ENCODE data around the gene HIPK2. TPM values are rescaled to one million over a fixed set of nuclear protein-coding genes. Genes with fewer than 3 reads are reported as not detected.
A peak's percentile ranks its signal among the peaks of the same experiment; 100 is the strongest.

The HIPK2 gene
- polyA plus RNA-seq, 1 donor: 12.6 TPM

DNA sequence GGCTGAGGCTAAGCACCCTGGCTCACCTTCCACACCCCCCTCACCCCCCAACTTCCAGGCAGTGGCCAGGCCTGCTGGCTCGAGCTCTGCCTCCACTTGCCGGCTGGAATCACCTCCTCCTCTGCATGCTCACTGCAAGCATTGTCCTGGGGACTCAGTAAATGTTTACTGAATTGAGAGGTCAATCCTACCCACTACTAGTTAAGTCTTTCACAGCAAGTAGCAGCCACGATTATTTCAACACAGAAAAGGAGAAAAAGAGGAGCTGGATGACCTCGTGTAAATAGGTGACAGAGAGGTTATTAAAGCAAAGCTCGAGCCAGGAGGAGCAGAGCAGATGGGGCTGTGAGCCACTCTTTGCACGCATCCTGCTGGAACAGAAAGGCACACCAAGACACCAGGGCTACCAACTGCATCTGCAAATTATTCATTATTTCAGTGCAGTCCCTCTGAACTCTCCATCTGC is 32.1 kb downstream of the HIPK2 start:
- H3K27me3 ChIP-seq (ENCODE audit: control insufficient read depth, insufficient read depth, low read length): no peaks in the 10 kb centered on the region
- no peak overlapping the region for H3K4me3 ChIP-seq (ENCODE audit: low read length)
- H3K27ac ChIP-seq (ENCODE audit: low read length): no peak overlapping the region
- H3K36me3 ChIP-seq (ENCODE audit: control insufficient read depth, insufficient read depth, low read length): no peaks in the 10 kb centered on the region
- DNase-seq: no peak
- H3K9me3 ChIP-seq (ENCODE audit: control insufficient read depth, low read depth, low read length): no peaks in the 10 kb centered on the region
- H3K4me1 ChIP-seq (ENCODE audit: control insufficient read depth, insufficient read depth, low read length): peaks cover 10% of the 10 kb centered on the region
- whole genome bisulfite sequencing (ENCODE audit: insufficient coverage, low lambda C conversion rate): 0% methylated on average over 1 of the region's 6 CpGs

DNA sequence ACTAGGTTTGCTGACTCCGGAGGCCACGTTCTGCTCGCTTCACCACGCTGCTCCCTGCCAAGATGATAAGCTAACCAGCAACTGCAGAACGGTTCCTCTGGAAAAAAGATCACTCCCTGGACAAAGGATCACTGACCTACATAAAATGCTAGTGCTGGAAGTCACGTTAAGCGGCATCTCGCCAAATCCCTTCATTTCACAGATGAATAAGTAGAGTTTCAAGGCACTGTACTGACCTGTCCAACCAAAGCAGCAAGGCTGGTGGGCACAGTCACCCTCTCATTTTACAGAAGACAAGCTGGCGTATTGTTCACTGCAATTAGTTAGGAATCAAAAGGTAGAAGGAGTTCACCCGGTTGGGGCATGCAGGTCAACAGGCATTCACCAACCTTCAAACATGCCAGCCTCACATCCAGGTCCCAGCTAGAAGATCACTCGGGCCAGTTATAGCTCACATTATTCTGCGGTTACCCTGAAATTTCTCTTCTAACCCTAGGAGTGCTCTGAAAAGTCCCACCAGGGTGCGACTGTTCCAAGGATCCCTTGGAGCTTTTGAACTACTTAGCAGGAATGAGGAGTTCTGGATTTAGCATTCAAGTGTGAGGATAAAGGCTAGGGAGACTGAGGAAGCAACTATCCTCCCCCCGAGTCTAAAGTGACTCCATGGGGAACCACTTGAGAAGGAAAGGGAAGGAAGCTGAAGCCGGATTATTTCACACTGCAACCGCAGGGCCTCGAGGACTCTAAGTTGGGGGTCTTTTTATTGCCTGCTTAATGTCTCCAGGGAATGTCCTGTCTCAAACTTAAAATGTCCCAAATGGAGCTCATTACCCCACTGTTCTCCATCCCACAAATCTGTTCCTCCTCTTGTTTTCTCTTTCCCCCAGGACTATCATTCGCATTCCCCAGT is 32.8 kb downstream of the HIPK2 start:
- Histone ChIP-seq H3K4me3 (ENCODE audit: low read length) (no peak overlapping the region), H3K36me3 (ENCODE audit: control insufficient read depth, insufficient read depth, low read length) (no peaks in the 10 kb centered on the region), H3K9me3 (ENCODE audit: control insufficient read depth, low read depth, low read length) (no peaks in the 10 kb centered on the region), H3K27me3 (ENCODE audit: control insufficient read depth, insufficient read depth, low read length) (no peaks in the 10 kb centered on the region), H3K27ac (ENCODE audit: low read length) (no peak overlapping the region), H3K4me1 (ENCODE audit: control insufficient read depth, insufficient read depth, low read length) (peaks cover 10% of the 10 kb centered on the region)
- WGBS (ENCODE audit: insufficient coverage, low lambda C conversion rate): no CpG with 5 or more reads among the region's 18 CpGs
- no peak for DNase-seq

DNA sequence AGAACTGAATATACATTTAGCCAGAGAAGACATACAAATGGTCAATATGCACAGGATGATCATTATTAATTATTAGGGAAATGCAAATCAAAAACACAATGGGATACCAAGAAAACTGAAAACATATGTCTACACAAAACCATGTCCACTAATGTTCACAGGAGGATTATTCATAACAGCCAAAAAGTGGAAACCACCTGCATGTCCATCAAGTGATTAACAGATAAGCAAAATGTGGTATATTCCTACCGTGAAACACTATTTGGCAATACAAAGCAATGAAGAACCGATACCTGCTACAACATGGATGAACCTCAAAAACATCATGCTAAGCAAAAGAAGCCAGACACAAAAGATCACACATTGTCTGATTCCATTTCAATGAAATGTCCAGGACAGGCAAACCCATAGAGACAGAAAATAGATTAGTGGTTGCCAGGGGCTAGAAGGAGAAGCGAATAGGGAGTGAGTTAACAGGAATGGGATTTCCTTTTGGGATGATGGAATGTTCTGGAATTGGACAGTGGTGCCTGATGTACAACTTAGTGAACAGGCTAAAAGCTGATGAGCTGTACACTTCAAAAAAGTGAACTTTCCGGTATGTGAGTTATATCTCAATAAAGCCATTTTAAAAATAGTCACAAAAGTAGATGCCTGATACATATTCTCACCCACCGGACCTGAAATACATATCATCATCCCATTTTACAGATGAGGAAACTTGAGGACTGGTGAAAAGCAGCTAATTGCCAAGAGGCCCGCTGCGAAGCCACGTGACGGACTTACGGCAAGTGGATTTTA is 33.6 kb downstream of the HIPK2 start:
- Histone ChIP-seq H3K27ac (ENCODE audit: low read length) (no peak overlapping the region), H3K27me3 (ENCODE audit: control insufficient read depth, insufficient read depth, low read length) (no peaks in the 10 kb centered on the region), H3K9me3 (ENCODE audit: control insufficient read depth, low read depth, low read length) (no peaks in the 10 kb centered on the region), H3K4me1 (ENCODE audit: control insufficient read depth, insufficient read depth, low read length) (peaks cover 10% of the 10 kb centered on the region), H3K36me3 (ENCODE audit: control insufficient read depth, insufficient read depth, low read length) (no peaks in the 10 kb centered on the region), H3K4me3 (ENCODE audit: low read length) (no peak overlapping the region)
- 94% methylated on average over 3 of the region's 10 CpGs for WGBS (ENCODE audit: insufficient coverage, low lambda C conversion rate)
- no peak for DNase-seq

DNA sequence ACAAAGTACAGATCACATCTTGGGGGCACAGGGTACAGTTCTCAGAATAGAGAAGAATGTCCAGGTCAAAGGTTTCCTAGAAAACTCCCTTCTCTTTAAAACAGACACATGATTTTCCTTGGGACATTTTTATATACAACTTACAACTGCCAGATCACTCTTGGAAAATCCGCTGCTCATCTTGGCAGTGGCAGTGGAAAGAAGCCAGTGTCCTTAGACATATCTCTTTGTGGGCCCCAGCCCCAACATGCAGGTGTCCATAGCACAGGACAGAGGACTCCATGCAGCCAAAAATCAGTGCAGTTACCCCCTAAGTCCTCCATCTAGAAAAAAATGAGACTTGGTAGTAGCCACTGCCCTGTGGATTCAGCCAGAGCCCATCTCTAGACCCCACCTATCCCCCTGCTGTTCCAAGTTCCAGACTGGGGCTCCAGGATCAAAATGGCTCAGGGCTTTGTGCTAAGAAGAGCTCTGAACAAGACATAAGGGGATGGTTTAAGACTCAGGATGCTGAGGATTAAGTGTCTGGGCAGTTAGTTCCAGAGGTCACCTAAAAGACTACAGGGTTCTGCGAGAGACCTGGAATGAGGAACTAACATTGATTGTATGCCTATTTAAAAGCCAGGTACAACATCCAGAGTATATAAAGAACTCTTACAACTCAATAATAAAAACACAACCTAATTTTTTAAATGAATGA is 34.4 kb downstream of the HIPK2 start:
- H3K4me3 ChIP-seq (ENCODE audit: low read length): no peak overlapping the region
- H3K9me3 ChIP-seq (ENCODE audit: control insufficient read depth, low read depth, low read length): no peaks in the 10 kb centered on the region
- H3K4me1 ChIP-seq (ENCODE audit: control insufficient read depth, insufficient read depth, low read length): peaks cover 12% of the 10 kb centered on the region
- no peaks in the 10 kb centered on the region for H3K36me3 ChIP-seq (ENCODE audit: control insufficient read depth, insufficient read depth, low read length)
- H3K27me3 ChIP-seq (ENCODE audit: control insufficient read depth, insufficient read depth, low read length): no peaks in the 10 kb centered on the region
- DNase-seq: no peak
- H3K27ac ChIP-seq (ENCODE audit: low read length): no peak overlapping the region
- WGBS (ENCODE audit: insufficient coverage, low lambda C conversion rate): 100% methylated on average over 1 of the region's 2 CpGs

DNA sequence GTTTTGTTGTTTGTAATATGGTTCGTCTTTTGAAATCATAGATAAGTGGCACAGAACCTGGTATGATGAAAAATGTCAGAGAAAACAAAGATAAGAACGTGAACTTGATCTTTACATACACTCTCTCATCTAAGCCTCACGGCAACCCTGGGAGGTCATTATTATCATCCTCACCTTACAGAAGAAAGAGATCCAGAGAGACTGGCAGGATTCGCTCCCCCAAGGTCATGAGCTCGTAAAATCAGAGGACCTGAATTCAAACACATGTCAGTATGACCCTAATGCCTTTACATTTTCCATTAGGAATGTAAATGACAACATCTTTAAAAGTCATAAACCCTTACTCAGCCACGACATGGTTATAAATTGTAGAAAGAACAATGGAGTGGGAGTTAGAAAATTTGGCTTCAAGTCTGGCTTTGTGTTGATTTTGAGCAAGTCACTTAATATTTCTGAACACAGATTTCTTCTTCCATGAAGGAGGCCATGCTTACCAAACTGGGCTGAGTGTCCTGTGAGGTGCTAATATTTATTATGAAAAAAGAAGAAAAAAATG is 35.9 kb downstream of the HIPK2 start:
- no peak for DNase-seq
- Histone ChIP-seq H3K9me3 (ENCODE audit: control insufficient read depth, low read depth, low read length) (no peaks in the 10 kb centered on the region), H3K36me3 (ENCODE audit: control insufficient read depth, insufficient read depth, low read length) (no peaks in the 10 kb centered on the region), H3K27me3 (ENCODE audit: control insufficient read depth, insufficient read depth, low read length) (no peaks in the 10 kb centered on the region), H3K4me3 (ENCODE audit: low read length) (no peak overlapping the region), H3K27ac (ENCODE audit: low read length) (no peak overlapping the region), H3K4me1 (ENCODE audit: control insufficient read depth, insufficient read depth, low read length) (peaks cover 19% of the 10 kb centered on the region)
- WGBS (ENCODE audit: insufficient coverage, low lambda C conversion rate): 0% methylated on average over 1 of the region's 6 CpGs

DNA sequence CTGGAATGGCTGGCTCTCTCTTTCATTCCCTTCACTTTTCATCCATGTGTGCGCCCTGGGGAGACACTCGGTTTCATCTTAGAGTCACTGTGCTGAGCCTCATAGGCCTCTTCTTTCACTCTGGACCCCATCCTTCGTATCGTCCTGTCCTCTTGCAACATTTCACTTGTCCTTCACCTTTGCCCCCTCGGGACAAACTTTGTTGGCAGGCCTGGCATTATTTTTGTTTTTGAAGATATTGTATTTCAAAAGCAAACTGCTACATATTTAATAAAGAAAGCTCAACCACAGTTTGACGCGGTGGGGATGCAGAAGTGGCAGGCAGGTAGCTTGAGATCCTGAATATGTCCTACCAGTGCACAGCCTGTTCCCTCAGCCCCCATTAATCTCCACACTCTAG is 36.6 kb downstream of the HIPK2 start:
- Histone ChIP-seq H3K4me3 (ENCODE audit: low read length) (no peak overlapping the region), H3K27me3 (ENCODE audit: control insufficient read depth, insufficient read depth, low read length) (no peaks in the 10 kb centered on the region), H3K27ac (ENCODE audit: low read length) (no peak overlapping the region), H3K36me3 (ENCODE audit: control insufficient read depth, insufficient read depth, low read length) (no peaks in the 10 kb centered on the region), H3K9me3 (ENCODE audit: control insufficient read depth, low read depth, low read length) (no peaks in the 10 kb centered on the region), H3K4me1 (ENCODE audit: control insufficient read depth, insufficient read depth, low read length) (peaks cover 15% of the 10 kb centered on the region)
- DNase-seq: no peak
- WGBS (ENCODE audit: insufficient coverage, low lambda C conversion rate): 63% methylated on average over 1 of the region's 7 CpGs

DNA sequence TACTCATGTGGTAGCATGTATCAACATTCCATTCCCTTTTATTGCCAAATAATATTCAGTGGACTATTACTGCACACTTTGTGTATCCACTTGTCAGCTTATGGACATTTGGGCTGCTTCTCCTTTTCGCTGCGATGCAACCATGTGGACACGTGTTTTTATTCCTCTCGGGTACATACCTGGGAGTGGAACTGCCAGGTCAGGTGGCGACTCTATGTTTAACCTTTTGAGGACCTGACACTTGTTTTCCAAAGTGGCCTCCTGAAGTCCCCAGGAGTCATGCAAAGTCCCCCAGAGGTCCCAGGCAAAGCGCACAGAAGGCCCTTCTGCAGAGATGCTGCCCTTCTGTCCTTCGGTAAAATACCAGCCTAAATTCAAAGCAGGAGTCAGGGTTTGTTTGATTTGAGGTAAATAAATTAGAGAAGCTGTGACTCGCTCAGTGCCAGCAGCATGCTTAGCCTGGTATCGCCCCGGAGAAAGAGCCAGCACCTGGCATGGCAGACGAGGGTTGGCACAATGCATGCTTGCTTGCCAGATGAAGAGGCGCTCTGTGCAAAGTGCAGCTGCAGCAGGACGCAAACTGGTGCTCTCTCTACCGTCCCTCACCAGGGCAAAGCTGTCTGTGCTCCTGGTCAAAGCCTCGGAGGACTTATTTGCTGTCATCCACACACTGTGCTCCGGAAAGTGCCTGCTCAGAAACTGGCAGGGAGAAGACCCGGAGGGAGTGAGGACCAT is 37.8 kb downstream of the HIPK2 start:
- H3K9me3 ChIP-seq (ENCODE audit: control insufficient read depth, low read depth, low read length): no peaks in the 10 kb centered on the region
- no peak overlapping the region for H3K4me3 ChIP-seq (ENCODE audit: low read length)
- 100% methylated on average over 1 of the region's 17 CpGs for WGBS (ENCODE audit: insufficient coverage, low lambda C conversion rate)
- H3K4me1 ChIP-seq (ENCODE audit: control insufficient read depth, insufficient read depth, low read length): peaks cover 15% of the 10 kb centered on the region
- H3K27ac ChIP-seq (ENCODE audit: low read length): no peak overlapping the region
- peaks cover 2% of the 10 kb centered on the region for H3K36me3 ChIP-seq (ENCODE audit: control insufficient read depth, insufficient read depth, low read length)
- no peak for DNase-seq
- H3K27me3 ChIP-seq (ENCODE audit: control insufficient read depth, insufficient read depth, low read length): no peaks in the 10 kb centered on the region

DNA sequence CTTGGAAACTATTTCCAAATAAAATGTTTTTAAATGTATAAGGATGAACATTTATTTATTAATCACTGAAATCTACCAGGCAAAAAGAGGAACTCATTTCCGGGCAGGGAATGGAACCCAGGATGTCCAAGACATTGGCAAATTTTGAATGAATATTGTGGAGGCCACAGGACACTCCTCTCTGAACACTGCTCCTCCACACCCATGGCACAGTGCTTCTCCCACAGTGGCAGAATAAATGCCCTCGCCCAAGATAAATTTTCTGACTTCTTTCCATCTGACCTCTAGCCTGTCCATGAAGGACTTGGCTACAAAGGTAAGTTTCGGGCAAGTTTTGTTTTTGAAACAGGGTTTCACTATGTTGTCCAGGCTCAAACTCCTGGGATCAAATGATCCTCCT is 39.0 kb downstream of the HIPK2 start:
- DNase-seq: no peak
- no peaks in the 10 kb centered on the region for H3K9me3 ChIP-seq (ENCODE audit: control insufficient read depth, low read depth, low read length)
- no peak overlapping the region for H3K27ac ChIP-seq (ENCODE audit: low read length)
- no peak overlapping the region for H3K4me3 ChIP-seq (ENCODE audit: low read length)
- H3K4me1 ChIP-seq (ENCODE audit: control insufficient read depth, insufficient read depth, low read length): peaks cover 15% of the 10 kb centered on the region
- H3K36me3 ChIP-seq (ENCODE audit: control insufficient read depth, insufficient read depth, low read length): peaks cover 2% of the 10 kb centered on the region
- no peaks in the 10 kb centered on the region for H3K27me3 ChIP-seq (ENCODE audit: control insufficient read depth, insufficient read depth, low read length)
- no CpG with 5 or more reads among the region's 3 CpGs for WGBS (ENCODE audit: insufficient coverage, low lambda C conversion rate)

DNA sequence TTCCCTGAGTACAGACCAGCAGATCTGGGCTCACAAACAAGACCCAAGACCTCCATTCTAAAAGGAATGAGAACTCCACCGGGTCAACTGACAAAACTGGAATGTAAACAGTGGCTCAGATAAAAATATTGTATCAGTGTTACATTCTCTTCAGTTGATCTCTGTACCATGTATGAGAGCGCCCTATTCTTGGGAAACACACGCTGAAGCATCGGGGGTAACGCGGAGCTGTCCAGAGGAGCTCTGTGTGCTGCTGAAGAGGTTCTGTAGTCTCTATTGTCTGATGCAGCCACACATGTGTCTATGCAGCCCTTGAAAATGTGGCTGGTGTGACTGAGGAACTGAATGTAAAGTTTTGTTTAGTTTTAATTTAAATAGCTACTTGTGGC is 39.7 kb downstream of the HIPK2 start:
- peaks cover 15% of the 10 kb centered on the region for H3K4me1 ChIP-seq (ENCODE audit: control insufficient read depth, insufficient read depth, low read length)
- H3K27ac ChIP-seq (ENCODE audit: low read length): no peak overlapping the region
- H3K4me3 ChIP-seq (ENCODE audit: low read length): no peak overlapping the region
- peaks cover 2% of the 10 kb centered on the region for H3K36me3 ChIP-seq (ENCODE audit: control insufficient read depth, insufficient read depth, low read length)
- no peaks in the 10 kb centered on the region for H3K9me3 ChIP-seq (ENCODE audit: control insufficient read depth, low read depth, low read length)
- DNase-seq: peak in 1 of 2 donors; percentile 50
- no CpG with 5 or more reads among the region's 6 CpGs for WGBS (ENCODE audit: insufficient coverage, low lambda C conversion rate)
- H3K27me3 ChIP-seq (ENCODE audit: control insufficient read depth, insufficient read depth, low read length): no peaks in the 10 kb centered on the region

Data from large intestine (tissue), 3 donors.